HepG2 (cell line): ENCODE data around the gene UBTF. TPM values are rescaled to one million over a fixed set of nuclear protein-coding genes. Genes with fewer than 3 reads are reported as not detected.
A peak's percentile ranks its signal among the peaks of the same experiment; 100 is the strongest.

Source experiments
- HIC2 ChIP-seq: sonication (generic); formaldehyde crosslinking; IDR thresholded peaks from 2 replicates; pipeline ENCODE4 v1.9.0; 2022; ENCODE audit warnings: low read depth, missing genetic modification reagents
- MYNN ChIP-seq: sonication (generic); formaldehyde crosslinking; IDR thresholded peaks from 2 replicates; pipeline ENCODE4 v1.4.0; 2020; ENCODE audit warnings: mild to moderate bottlenecking, low read depth, missing genetic modification reagents
- REXO4 ChIP-seq: sonication (generic); formaldehyde crosslinking; IDR thresholded peaks from 2 replicates; pipeline ENCODE4 v1.8.0; 2022; ENCODE audit warnings: missing genetic modification reagents, mild to moderate bottlenecking, borderline replicate concordance
- SNAPC4 ChIP-seq: sonication (generic); formaldehyde crosslinking; IDR thresholded peaks from 2 replicates; pipeline ENCODE4 v1.4.0; 2020; ENCODE audit warnings: mild to moderate bottlenecking, missing genetic modification reagents
- SRSF9 ChIP-seq: fragments of 200-400 bp; formaldehyde crosslinking; IDR thresholded peaks from 2 replicates; pipeline ENCODE4 v1.6.1; 2018; ENCODE audit warnings: borderline replicate concordance, mild to moderate bottlenecking, low read depth, low read length; ENCODE audit not compliant: insufficient read depth, poor library complexity, severe bottlenecking
- ZNF230 ChIP-seq: sonication (generic); formaldehyde crosslinking; IDR thresholded peaks from 2 replicates; pipeline ENCODE4 v1.4.0; 2020; ENCODE audit warnings: mild to moderate bottlenecking, missing genetic modification reagents
- ZNF281 ChIP-seq: sonication (generic); formaldehyde crosslinking; IDR thresholded peaks from 2 replicates; pipeline ENCODE4 v1.4.0; 2020; ENCODE audit warnings: missing genetic modification reagents, borderline replicate concordance
- ZNF318 ChIP-seq: sonication (generic); formaldehyde crosslinking; IDR thresholded peaks from 2 replicates; pipeline ENCODE4 v1.4.0; 2020; ENCODE audit warnings: mild to moderate bottlenecking, missing genetic modification reagents
- polyA plus RNA-seq, 8 experiments: library from polyadenylated mRNA; depleted of rRNA in 3 of 8; stranded (reverse) in 7 of 8; unstranded in 1 of 8; fragments of >200 nt; fragmentation: Illumina TruSeq in 4 of 8; extraction: Trizol in 4 of 8; gene quantifications; 2 replicates each; pipeline versions ENCODE4 v1.2.1 to v1.2.3, GENCODE V29; 2011 to 2016; ENCODE audit warnings: low read depth in 4 of 8, missing spikeins in 1 of 8, mixed read lengths in 1 of 8; ENCODE audit not compliant: insufficient read depth in 1 of 8
- total RNA-seq, 5 experiments: library from RNA; depleted of rRNA; stranded (reverse); fragments of >200 nt; fragmentation: Illumina TruSeq; extraction: Trizol; gene quantifications; 2 replicates each; pipeline ENCODE4 v1.2.3, GENCODE V29; 2016; ENCODE audit warnings: low read depth in 1 of 5

UBTF gene
- total and polyA plus RNA-seq, 2 of the 13 experiments (the other 11 are each of a cell fraction or from before 2014, with no cell fraction given), result 15.2 to 60.9 TPM

- TF ChIP-seq ZNF318 (CRISPR knock-in tag) (no peak), REXO4 (CRISPR knock-in tag) (no peak), MYNN (CRISPR knock-in tag) (no peak), SRSF9 (no peak), ZNF230 (CRISPR knock-in tag) (peak; percentile 54; the same call in 1 of the 2 replicates), SNAPC4 (CRISPR knock-in tag) (no peak), ZNF281 (CRISPR knock-in tag) (0 out of 2 replicates have a peak, but pooled peaks have one; percentile 11), HIC2 (CRISPR knock-in tag) (peak; percentile 3; the same call in 1 of the 2 replicates)
These were observed 33.0 kb downstream of the UBTF start, which contains the start of gene TMUB2 (continued) for GRCh38 chr17:44186307-44187130.
